Omental fat pad (tissue), 4 donors: ENCODE data around the gene SLC3A2. TPM values are rescaled to one million over a fixed set of nuclear protein-coding genes. Genes with fewer than 3 reads are reported as not detected.
"Not testable (repeated sequence)": the region's sequence is repeated elsewhere in the genome, so short reads cannot be mapped to it uniquely, and the experiment has no call there.

Experiments
- ATAC-seq: fragments of 150-250 bp; one replicate; pipeline ENCODE4 v1.9.1; 2016; ENCODE audit warnings: mild to moderate bottlenecking, moderate library complexity; ENCODE audit not compliant: low FRiP score
- DNase-seq: peaks from one replicate; pipeline ENCODE4 v3.0.0-alpha.2; 2019; ENCODE audit warnings: low spot score
- total RNA-seq, 4 donors: library from RNA; depleted of rRNA; stranded (reverse); fragments of >200 nt; gene quantifications; one replicate each; pipeline ENCODE4 v1.1.0, GENCODE V29; 2016
- TF ChIP-seq, protein P1 (sequence below), 3 donors: fragments of 450-650 bp; IDR thresholded peaks; one replicate each; pipeline ENCODE4 v1.5.1; 2016 to 2017; ENCODE audit warnings: antibody characterized with exemption in 3 of 3, mild to moderate bottlenecking in 3 of 3, moderate library complexity in 2 of 3

SLC3A2 gene
- total RNA-seq, 4 donors from 2014 or later: 110 to 239 (median 191) TPM

DNA sequence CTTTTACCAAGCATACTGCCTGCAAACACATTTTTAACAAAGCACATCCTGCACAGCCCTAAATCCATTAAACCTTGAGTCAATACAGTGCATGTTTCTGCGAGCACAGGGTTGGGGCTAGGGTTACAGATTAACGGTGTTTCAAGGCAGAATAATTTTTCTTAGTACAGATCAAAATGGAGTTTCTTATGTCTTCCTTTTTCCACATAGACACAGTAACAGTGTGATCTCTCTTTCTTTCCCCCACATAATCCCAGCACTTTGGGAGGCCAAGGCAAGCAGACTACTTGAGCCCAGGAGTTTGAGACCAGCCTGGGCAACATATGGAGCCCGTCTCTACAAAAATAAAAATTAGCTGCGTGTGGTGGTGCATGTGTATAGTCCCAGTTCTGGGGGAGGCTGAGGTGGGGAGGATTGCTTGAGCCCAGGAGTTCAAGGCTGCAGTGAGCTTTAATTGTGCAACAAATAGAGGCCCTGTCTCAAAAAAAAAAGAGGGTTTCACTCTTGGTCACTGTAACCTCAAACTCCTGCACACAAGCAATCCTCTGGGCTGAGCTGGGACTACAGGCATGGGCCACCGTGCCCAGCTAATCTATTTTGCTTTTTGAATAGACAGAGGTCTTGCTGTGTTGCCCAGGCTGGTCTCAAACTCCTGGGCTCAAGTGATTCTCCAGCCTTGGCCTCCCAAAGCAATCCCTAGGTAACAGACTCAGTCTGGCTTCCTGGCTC lies 19.7 kb upstream of the SLC3A2 start:
- no peak for DNase-seq
- TF ChIP-seq, protein P1, sequence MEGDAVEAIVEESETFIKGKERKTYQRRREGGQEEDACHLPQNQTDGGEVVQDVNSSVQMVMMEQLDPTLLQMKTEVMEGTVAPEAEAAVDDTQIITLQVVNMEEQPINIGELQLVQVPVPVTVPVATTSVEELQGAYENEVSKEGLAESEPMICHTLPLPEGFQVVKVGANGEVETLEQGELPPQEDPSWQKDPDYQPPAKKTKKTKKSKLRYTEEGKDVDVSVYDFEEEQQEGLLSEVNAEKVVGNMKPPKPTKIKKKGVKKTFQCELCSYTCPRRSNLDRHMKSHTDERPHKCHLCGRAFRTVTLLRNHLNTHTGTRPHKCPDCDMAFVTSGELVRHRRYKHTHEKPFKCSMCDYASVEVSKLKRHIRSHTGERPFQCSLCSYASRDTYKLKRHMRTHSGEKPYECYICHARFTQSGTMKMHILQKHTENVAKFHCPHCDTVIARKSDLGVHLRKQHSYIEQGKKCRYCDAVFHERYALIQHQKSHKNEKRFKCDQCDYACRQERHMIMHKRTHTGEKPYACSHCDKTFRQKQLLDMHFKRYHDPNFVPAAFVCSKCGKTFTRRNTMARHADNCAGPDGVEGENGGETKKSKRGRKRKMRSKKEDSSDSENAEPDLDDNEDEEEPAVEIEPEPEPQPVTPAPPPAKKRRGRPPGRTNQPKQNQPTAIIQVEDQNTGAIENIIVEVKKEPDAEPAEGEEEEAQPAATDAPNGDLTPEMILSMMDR (IDR thresholded peaks at IDR 0.05): no peak

DNA sequence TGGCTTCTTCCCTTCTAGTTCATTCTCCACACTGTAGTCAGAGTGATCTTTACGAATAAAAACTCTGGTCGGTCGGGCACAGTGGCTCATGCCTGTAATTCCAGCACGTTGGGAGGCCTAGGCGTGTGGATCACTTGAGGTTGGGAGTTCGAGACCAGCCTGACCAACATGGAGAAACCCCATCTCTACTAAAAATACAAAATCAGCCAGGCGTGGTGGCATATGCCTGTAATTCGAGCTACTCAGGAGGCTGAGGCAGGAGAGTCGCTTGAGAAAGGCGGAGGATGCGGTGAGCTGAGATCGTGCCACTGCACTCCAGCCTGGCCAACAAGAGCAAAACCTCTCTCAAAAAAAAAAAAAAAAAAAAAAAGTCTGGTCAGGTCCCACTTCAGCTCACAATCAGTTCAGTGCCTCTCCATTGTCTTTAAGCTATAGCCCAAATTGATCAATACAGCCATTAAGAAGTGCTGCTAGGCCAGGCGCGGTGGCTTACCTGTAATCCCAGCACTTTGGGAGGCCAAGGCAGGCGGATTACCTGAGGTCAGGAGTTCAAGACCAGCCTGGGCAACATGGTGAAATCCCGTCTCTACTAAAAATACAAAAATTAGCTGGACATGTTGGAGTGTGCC lies 19.0 kb upstream of the SLC3A2 start:
- DNase-seq, ATAC-seq: not testable (repeated sequence)

More for the DNA sequence above, 19.7 kb upstream of the SLC3A2 start:
- ATAC-seq: no peak

DNA sequence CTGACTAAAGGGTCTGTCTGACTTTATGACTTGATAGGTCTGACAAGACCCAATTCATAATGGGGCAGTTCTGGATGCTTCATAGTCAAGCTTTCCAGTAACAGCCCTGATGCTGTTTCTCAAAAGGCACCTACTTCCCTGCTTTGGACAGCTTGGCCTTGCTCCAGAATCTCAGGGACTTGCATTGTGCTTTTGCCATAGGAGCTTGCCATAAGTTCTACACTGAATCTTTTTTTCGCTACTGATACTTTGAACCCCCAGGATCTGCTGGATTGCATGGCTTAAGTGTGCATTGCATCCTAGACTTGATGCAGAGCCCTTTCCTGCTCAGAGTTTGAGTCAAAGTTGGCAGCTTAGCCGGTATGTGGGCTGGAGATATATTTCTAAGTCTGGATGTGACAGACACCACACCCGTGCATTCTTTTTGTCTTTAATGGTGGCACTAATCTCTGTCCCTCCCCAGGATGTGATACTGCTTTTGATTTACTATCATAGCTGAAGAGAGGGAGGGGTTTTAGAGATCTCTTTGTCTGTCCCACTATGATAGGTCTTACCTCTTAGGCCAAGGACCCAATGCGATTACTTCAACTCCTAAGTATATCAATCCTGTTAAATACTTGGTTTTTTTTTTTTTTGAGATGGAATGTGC lies 16.9 kb upstream of the SLC3A2 start:
- TF ChIP-seq, protein P1 (IDR thresholded peaks at IDR 0.05): no peak
- peak; percentile 26 for ATAC-seq
- DNase-seq: no peak

GRCh38 chr11:62865635-62866034 lies 15.1 kb upstream of the SLC3A2 start:
- DNase-seq: no peak
- TF ChIP-seq, protein P1 (IDR thresholded peaks at IDR 0.05): no peak
- ATAC-seq: no peak

GRCh38 chr11:62874851-62875250 lies 5.8 kb upstream of the SLC3A2 start:
- TF ChIP-seq, protein P1 (IDR thresholded peaks at IDR 0.05): no peak
- no peak for DNase-seq
- ATAC-seq: no peak

DNA sequence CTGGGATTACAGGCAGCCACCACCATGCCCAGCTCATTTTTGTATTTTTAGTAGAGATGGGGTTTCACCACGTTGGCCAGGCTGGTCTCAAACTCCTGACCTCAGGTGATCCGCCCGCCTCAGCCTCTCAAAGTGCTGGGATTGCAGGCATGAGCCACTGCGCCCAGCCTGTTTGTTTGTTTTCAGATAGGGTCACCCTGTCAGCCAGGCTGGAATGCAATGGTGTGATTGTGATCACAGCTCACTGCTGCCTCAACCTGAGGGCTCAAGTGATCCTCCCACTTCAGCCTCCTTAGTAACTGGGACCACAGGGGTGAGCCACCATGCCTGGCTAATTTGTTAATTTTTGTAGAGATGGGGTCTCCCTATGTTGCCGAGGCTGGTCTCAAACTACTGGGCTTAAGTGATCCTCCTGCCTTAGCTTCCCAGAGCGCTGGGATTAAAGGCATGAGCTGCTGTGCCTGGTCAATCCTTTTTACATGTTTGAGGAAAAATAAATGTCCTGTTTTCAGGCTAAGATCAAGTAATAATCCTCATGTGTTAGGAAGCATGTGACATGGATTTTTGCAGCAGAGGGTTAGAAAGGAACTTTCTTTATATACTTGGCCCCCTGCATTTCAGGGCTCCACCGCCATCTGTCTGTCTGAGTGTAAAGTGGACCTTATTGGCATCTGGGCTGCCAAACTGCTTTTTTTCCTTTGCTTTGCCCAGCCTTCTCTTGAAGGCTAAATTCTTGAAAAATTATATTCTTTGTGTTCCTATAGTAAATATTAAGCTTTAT lies 4.8 kb upstream of the SLC3A2 start:
- no peak for ATAC-seq
- no peak for DNase-seq
- TF ChIP-seq, protein P1 (IDR thresholded peaks at IDR 0.05): no peak

GRCh38 chr11:62876712-62877111 lies 4.0 kb upstream of the SLC3A2 start:
- no peak for ATAC-seq
- no peak for DNase-seq
- TF ChIP-seq, protein P1 (IDR thresholded peaks at IDR 0.05): no peak
